Lung microvascular endothelial cell (primary cell): ENCODE data around the gene CCNA1. TPM values are rescaled to one million over a fixed set of nuclear protein-coding genes. Genes with fewer than 3 reads are reported as not detected.

Experiments
- DNase-seq, 2 donors: peaks; one replicate each; pipeline versions ENCODE4 v3.0.0 to v3.0.0-alpha.2; 2010; ENCODE audit warnings: low read depth in 2 of 2
- total RNA-seq: library from RNA; depleted of rRNA; stranded (reverse); fragments of >200 nt; gene quantifications from 2 replicates; pipeline ENCODE4 v1.2.1, GENCODE V29; 2014

Gene CCNA1
- total RNA-seq, 1 donor from 2014 or later: 0.20 TPM

DNA sequence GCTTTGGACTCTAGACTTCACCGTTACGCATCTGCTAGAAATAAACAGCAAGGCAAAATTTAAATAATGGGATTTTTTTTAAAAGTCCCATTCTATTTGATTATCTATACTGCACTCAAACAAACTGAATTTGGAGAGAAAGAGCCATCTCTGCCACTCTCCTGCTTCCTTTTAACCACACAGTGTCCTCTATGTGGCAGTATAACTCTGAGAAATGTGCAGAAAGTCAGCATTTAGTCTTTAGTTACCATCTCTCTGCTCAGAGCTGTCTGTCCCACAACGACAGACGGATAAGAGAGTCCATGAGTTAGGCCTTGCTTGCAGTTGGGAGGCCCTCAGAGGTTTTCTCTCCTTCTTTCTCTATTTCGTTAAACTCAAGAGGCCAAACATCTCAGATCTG lies 21.2 kb downstream of the CCNA1 start:
- DNase-seq: peak; percentile 58 to 73

- DNase-seq: no peak
These were observed 21.8 kb downstream of the CCNA1 start for GRCh38 chr13:36454121-36454520.

GRCh38 chr13:36454987-36455386 lies 22.7 kb downstream of the CCNA1 start:
- DNase-seq: no peak

DNA sequence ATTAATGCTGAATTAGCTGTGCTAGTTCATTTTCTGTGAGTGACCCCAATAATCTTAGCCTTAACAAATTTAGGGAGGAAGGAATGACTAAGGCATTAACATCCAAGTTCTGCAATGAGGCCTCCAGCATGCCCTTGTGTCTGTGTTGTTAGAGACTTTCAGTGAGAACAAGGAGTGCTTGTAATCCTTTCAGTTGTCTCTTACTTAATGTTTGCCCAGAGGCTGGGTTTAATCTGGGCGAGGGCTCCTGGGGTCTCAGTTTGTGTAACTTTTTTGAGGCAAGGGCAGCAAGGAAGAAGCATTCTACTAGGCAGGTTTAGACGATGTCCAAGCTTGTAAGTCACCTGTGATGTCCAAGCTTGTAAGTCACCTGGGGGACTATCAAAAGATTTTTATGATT lies 24.3 kb downstream of the CCNA1 start:
- DNase-seq: no peak

DNA sequence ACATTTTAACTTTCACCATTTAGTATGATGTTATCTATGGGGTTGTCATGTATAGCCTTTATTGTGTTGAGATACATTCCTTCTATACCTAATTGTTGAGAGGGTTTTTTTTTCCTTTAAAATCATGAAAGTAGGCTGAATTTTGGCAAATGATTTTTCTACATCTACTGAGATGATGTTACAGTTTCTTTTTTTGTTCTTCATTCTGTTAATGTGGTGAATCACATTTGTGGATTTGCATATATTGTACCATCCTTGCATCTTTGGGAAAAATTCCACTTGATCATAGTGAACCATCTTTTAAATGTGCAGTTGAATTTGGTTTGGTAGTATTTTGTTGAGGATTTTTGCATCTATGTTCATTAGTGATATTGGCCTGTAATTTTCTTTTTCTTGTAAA lies 29.2 kb downstream of the CCNA1 start:
- DNase-seq: no peak

- no peak for DNase-seq
These were observed 43.2 kb downstream of the CCNA1 start for GRCh38 chr13:36475468-36475867.

DNA sequence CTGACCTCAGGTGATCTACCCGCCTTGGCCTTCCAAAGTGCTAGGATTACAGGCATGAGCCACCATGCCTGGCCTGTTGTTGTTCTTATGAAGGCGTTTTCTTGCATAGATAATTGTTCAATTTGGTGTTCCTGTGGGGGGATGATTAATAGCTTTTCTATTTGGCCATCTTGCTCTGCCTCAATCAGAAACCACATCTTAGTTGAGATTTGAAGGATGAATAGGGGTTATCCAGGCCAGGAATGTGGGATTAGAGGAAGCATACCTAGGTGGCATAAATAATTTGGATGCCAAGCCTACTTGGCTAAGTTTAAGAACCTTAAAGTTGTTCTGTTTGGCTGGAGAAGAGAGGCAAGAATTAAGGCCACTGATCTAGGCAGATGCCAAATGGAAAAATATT lies 44.4 kb downstream of the CCNA1 start:
- DNase-seq: no peak

- DNase-seq: no peak
These were observed 48.6 kb downstream of the CCNA1 start for GRCh38 chr13:36480726-36481427.

GRCh38 chr13:36490055-36490454 lies 57.8 kb downstream of the CCNA1 start:
- no peak for DNase-seq

Other genes starting within 250 kb of the CCNA1 start
- gene SOHLH2, start 217.9 kb upstream of the CCNA1 start, total RNA-seq: under 0.01 and 0.20 TPM in 2 replicates
- gene CCDC169, start 134.7 kb upstream of the CCNA1 start, total RNA-seq: 0.65 and 1.2 TPM in 2 replicates
- gene SPART, start 86.1 kb upstream of the CCNA1 start, total RNA-seq: 36.0 and 50.8 TPM in 2 replicates
- gene SERTM1, start 241.5 kb downstream of the CCNA1 start, total RNA-seq: under 0.01 TPM in 2 replicates